Measurements from ENCODE around the gene EVC.
"Not testable (repeated sequence)": the region's sequence is repeated elsewhere in the genome, so short reads cannot be mapped to it uniquely, and the experiment has no call there.

The EVC gene

DNA sequence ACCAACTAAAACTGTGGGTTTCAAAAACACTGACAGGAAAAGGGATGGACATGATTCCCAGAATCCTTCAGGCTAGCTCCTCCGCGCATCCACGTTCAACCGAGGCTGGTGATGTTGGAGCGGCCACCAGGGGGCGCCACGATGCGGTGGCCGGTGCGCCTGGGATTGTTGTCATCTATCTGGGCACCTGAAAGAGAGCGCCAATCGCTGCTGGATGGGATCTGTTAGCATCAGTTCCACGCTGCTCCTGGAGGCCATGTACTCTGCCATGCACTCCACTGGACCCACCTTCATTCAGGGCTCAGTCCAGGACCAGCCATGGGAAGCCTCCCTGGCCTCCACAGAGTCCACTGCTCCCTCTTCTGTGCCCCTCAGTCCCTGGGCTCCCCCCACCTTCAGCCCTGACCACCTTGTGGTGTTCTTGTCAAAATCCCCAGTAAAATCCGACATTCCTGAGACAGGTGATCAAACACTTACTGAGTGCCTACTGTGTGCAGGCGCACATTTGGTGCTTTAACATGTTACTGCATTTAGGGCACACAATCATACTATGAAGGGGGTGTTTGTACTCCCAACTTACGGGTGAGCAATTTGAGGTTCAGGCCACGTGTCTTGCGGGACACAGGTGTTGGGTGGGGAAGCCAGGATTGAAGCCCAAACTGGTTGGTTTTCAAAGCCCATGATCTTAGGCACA is 110.8 kb downstream of the EVC start:
- no peak for DNase-seq

DNA sequence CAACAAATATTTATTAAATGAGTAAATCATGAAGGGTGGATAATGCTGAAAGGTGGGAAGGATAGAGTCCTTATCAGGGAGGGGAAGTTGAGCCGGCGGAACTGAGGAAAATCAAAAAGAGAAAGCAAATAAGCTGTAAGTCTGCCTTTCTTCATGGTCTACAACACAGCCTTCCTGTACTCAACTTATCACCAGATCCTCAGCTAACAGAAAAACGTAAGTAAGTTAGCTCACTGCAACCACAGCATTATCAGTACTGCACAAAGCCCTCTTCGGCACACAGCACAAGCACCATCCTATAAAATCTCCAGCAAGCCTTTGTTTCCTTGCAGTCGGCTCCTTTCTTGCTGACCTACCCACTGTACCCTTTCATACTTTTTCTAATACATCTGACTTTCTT is 111.6 kb downstream of the EVC start:
- no peak for DNase-seq

DNA sequence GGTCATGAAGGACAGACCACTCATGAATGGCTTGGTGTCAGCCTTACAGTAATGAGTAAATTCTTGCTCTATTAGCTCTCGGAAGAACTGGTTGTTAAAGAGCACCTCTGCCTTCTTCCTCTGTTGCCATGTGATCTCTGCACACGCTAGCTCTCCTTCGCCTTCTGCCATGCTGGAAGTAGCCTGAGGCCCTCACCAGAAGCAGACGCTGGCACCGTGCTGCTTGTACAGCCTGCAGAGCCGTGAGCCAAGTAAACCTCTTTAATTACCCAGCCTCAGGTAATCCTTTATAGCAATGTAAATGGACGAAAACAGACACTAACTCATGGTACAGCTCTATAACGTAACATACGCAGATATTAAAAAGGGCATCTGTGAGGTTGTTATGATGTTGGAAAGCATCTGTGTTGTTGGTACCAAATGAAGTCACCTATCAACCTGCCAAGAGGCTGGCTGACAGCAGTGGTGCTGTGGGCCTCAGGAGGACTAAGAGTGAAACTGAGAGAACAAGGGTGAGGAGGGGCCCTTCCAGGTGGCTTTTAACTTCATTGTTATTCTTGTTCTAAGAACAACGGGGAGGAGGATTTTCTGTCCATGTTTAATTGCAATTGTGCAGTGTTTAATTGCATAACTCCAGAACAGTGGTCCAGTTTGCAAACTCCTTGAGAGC is 112.7 kb downstream of the EVC start:
- no peak for DNase-seq

DNA sequence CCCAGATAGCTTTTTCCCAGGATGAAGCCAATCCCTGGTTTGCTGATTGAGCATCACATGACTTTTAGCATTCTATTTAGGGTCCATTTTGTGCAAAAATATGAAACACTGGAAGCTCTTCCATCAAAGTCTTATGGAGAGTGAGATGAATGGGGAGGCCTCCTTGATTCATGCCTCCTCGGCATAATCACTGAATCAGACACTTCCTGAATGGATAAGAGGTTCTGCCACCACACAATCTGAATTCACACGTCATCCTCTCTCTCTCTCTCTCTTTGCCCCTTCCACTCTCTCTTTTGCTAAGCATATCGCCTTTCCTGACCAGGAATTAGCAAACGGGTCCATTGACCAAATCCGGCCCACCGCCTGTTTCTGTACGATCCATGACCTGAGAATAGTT is 113.2 kb downstream of the EVC start:
- DNase-seq = no peak

DNA sequence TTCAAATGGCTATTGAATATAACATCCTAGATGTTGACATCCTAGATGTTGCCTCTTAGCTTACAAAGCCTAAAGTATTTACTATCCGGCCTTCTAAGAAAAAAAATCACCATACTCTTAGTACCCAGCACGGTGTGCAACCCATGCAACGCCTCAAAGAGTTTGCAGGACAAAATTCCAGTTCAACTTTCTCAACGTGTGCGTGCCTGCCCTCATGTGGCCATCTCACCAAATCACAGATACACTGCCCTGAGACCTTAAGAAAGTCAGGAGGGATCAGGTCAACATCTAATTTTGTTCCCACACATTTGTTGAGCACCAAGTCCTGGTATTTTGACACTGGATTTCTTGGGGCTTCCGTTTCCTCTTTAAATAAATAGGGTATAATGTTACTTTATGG is 113.6 kb downstream of the EVC start:
- DNase-seq = no peak

DNA sequence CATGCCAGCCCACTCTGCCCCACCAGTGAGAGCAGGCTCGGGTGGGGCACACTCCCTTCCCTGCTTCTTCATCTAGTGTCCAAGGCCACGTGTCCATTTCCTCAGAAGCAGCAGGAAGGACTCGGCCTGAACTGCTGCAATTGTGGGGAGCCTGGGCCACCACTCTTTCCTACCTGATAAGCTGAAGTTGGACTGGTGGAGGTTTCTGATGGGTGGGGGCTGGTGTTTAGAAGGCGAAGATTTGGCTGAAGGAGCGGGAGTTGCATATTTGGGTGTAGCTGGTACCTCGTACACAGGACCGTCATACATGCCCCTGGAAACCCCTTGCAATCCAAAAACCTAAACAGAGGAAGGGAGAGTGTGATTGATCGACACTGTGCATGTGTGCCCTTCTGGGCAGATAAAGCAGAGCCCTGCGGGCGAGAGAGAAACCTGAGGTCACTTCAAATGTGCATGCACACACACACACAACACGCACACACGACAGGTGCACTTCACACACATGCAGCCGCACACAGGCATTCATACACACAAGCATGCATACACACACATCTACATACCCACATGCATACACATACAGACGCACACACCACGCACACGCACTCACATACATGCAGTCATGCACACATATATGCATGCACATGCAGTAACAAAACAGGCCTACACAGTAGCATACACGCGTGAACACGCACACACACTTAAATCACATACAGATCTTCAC is 114.5 kb downstream of the EVC start:
- no peak for DNase-seq

DNA sequence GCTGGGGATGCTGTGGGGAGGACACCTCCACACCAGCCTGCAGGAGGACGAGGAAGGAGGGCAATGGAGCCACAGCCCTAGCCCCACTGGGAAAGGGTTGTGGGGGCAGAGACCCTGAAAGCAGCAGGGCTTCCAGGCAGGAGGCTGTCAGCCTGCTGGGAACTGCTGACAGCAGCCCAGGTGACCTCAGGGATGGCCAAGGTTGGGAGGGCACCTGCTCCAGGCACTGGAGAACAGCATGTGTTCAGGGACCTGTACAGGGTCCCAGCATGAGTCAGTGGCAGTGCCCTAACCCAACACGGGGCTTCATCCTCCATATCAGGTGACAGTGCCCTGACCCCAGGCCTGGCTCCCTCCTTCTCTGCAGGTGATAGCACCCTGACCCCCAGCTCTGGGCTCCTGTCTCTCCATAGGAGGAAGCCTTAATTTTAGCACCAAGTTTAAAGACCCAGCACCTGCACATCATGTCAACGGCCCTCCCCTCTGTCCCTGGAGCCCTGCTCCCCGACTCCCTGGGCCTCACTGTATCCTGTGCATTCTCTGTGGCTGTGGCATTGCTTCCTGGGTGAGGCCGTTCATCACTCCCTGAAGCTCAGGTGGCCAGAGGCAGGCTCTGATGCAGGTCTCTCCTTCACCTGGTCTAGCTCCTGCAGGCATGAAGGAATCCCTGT is 115.6 kb downstream of the EVC start:
- DNase-seq = no peak

DNA sequence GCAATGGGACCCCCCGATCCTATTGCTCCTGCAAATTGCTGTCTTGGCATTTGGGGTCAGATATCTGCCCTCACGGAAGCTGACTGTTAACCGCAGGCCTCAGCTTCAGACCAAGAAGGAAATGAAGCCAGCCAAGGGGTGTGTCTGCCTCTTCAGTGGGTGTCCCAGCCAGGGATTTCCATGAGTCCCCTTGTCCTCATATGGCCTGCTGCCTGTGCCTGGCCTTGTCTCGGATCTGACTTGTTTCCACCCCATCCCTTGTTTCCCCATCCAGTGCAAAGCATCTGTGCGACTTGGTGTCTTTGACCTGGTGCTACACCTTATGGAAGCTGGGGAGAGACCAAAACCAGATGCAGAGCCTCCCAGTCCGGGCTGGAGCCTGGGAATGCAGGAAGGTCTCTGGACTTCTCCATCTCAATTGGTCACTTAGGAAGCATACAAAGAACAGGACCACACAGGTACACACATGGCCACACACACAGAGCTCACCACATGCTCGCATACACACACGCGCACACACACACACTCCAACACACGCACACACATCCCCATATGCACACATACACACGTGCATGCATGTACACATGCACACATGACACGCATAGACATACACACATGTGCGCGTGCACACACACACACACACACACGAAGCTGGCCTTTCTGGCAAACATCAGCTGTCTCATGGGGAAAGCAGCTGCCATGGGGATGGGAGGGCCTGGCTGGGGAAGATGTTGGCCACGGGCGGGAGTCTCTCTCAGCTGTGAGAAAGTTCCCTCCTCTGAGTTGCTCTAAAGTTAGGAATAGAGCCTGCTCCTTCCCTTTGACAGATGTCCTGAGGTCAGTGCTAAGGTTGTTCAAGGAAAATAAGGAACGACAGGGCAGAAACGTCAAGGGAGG is 116.4 kb downstream of the EVC start:
- DNase-seq = no peak

DNA sequence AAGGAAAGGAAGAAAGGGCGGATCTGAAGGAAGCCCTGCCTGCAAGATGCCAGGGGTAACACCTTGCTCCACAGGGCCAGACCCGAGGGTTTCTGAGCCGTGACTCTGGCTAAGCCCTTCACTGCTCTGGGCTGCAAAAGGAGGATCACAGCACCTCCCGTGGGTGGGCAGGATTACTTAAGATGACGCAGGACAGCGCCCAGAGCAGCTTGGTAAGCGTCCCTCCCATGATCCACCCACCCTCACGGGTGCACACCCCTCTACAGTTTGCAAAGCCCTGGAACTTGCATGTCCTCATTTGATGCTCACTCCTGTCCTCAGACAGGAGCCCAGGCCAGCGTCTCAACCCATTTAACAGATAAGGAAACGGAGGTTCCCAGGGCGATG is 117.0 kb downstream of the EVC start:
- DNase-seq = no peak

DNA sequence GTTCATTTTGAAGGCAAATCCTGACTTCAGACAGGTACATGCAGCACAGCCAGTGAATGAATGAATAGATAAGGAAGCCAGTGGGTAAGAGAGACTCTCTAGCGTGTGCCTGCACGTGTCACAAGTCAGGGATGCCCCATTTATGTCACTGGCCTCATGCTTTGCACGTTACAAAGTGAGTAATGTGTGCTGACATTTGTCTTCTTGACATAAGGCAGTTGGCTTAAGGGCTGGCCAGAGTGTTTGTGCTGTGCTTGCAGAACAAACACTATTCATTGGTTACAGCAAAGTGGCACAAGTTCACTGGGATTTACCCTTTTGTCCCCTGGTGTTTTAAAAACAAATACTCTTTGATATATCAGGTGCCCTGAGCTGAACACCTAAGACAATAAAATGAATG is 125.9 kb downstream of the EVC start:
- DNase-seq = no peak

DNA sequence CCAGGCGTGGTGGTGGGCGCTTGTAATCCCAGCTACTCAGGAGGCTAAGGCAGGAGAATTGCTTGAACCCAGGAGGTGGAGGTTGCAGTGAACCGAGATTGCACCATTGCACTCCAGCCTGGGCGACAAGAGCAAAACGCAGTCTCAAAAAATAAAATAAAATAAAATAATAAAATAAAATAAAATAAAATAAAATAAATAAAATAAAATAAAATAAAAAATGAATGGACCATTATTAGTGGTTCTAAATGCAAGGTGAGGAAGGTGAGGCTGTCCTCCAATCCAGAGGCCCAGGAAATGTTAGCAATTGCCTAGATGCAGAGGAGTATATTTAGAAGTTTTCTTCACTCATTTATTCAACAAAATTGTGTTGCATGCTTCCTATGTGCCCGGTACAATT is 126.5 kb downstream of the EVC start:
- not testable (repeated sequence) for DNase-seq

DNA sequence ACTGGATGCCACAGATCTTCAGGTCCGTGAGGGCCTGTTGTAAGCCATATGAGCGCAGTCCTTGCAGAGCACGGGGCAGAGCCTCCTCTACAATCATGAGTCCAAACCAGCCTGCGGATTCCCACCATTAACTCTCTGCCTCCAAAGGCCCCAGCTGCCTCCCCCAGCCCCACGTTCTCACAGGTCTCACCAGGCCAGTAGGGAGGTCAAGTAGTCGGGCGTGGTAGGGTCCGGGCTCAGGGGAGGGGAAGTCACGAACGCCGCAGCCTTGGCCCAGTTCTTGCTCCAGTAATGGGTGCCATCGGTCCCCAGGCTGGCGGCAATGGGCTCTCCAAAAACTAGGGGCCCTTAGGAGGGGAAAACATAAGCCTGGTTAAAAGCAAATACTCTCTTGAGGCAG is 128.3 kb downstream of the EVC start:
- DNase-seq = no peak

DNA sequence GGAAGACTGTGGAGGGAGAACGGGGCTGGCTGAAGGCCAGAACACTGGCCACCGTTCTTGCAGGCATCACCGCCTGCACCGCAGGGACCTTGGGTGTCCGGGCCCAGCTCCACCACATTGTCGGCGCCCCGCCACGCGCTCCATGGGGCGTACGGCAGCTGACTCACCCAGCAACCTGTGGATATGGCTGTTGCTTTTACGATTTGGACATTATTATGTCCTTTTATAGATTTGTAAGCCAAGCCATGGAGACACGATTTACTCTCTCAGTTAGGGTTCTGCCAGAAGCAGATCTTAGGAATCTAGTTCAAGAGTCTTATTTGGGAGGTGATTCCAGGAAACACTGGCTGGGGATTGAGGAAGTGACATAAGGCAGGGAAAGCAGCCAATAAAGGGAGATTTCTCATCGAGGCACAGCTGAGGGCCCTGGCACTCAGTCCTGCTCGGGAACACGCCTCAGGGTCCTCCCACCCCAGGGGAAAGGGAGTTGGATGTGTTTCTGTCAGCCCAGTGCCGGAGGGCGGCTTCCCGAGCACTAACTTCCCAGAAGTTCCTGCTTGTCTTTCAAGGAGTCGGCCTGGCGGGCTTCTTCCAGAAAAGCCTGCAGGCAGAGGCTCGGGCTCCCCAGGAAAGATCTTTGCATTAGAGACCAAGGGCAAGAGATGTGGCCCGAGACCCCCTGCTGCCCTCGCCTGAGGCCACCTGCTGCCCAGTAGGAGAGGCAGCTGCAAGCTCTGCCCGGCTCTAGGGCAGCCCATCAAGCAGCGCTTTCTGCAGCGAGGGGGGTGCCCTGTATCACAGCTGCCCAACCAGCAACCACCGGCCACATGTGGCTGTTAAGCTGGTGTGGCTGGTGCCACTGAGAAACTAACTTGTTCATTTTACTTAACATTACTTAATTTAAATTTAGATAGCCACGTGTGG is 129.0 kb downstream of the EVC start:
- DNase-seq = no peak

DNA sequence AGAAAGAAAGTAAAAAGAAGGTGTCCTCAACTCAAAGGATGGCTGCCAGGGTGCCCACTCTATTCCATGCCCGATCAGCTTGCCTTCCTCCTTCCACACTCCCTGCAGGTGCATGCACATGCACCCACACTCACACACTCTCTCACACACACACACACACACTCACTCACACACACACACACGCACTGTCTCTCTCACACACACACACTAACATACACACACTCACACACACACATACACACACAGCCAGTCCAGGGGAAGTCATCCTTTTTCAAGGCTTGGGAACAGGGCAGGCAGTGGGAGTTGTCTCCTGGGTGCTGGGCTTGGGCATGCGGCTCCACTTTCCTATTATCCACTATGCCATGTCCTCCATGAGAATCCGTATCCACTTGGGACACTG is 131.5 kb downstream of the EVC start:
- no peak for DNase-seq

DNA sequence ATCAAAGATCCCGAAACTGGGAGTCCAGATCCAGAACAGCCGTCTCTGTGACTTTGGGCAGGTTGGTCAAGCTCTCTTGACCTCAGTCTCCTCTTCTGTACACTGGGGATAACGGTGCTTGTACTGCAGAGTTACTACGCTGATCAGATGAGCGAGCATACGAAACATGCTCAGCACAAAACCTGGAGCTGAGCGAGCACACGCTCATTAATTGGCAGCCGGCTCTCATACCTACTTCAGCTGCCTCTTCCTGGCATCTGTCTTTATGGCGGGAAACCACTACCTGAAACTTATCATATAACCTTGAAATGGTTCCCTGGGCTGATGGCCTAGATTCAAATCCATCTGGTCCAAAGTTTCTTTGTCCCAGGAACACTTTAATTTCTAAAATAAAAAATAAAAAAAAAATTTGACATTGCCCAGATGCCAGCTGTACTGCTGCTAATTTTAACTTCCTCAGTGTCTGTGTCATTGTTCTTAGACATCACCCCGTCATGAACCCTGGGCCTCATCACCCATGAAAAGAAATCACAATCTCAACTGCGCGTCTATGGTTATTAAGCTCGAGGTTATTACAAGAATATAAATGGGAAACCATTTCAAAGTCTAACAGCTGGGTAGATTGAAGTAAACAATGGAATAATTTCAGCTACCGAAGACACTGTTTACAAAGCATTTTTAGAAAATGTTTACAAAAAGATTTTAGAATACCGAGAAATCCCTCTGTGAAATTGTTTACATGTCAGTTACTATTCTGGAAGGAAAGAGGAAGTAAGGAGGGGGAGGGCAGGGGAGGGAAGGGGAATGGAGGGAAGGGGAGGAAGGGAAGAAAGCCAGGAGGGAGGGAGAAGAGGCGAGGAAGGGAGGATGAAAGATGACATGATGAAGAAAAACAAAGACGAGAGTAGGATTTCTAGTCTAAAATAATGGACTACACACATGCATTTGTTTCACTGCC is 132.9 kb downstream of the EVC start:
- no peak for DNase-seq

DNA sequence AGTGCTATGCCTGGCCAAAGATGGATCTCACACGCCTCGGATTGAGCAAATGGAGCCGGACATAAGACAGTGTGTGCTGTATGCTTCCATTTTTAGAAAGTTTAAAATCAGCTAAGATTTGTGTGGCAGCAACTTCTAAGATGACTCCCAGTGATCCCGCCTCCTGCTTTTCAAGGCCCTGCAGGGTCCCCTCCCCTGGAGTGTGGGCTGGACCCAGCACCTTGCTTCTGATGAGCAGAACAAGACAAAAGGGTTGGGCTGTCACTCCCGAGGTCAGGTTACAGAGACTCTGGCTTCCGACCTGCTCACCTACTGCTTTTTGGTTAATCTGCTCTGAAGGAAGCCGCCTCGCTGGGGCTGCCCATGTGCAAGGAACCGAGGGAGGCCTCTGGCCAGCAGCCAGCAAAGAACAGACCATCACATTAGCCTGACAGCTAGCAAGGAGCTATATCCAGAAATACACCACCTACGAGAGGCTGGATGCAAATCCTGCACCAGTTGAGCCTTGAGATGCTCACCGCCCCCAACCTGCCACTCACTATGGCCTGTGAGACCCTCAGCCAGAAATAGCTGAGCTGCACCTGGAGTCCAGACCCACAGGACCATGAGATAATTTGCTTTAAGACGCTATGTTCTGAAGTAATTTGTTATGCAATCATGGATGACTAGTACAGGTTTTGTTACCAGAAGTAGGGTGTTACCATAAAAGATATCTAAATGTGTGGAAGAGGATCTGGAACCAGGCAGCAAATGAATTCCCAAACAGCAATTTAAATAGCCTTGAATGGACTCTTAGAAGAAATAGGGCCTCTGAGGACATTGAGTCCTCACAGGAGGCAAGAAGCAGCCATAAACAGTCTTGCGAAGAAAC is 134.3 kb downstream of the EVC start:
- no peak for DNase-seq

DNA sequence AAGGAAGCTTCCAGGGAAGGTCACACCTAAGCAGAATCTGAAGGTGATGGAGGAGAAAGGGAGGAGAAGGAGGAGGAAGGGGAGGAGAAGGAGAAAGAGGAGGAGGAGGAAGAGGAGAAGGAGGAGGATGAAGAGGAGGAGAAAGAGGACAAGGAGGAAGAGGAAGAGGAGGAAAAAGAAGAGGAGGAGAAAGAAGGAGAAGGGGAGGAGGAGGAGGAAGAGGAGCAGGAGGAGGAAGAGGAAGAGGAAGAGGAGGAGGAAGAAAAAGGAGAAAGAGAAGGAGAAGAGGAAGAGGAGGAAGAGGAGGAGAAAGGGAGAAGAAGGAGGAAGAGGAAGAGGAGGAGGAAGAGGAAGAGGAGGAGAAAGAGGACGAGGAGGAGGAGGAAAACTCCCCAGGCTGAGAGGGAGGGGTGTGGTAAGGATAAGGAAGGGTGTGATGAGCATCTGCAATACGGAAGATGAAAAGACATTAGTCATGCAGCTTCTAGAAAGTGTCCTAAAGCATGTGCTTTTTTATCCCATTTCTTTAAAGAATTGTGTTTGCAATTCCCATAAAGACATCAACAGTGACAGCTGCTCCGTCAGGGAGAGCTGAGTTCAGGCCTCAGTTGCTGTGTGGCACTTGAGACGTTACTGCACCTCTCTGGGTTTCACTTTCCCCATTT is 140.8 kb downstream of the EVC start:
- no peak for DNase-seq

DNA sequence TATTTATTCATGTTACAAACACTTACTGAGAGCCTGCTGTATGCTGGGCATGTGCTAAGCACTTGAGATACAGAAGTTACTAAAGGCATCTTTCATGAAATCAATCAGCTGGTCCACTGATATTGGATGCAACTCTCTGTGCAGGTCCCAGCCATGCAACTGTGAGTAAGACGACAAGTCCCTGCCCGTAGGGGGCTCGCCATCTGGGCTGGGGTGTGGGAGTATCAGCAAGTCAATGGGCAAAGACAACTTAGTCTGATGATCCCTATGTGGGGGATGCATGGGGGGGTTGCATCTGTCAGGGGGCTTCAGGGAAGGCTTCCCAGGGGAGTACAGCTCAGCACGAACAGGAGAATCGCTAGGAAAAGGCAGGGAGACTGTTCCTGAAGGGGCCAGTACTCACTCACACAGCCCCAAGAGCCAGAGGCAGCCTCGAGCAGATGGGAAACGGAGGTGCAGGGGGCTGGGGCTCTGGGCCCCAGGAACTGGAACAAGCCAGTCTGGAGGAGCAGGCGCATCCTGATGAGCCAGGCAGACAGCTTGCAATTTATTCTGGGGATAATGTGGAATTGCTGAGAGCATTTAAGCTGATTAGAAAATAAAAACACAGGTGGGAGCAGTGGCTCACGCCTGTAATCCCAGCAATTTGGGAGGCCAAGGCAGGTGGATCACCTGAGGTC is 141.7 kb downstream of the EVC start:
- no peak for DNase-seq
